Ascending aorta (tissue), 2 donors: ENCODE data around the gene GJA4. TPM values are rescaled to one million over a fixed set of nuclear protein-coding genes. Genes with fewer than 3 reads are reported as not detected.

Experiments
- DNase-seq, 2 donors: peaks; one replicate each; pipeline ENCODE4 v3.0.0-alpha.2; 2019; ENCODE audit warnings: low spot score in 2 of 2
- H3K27ac ChIP-seq, 2 donors: fragments of 200-600 bp; sonication (generic); one replicate each; pipeline ENCODE4 v1.5.1; 2016 to 2017; ENCODE audit warnings: mild to moderate bottlenecking in 1 of 2
- H3K27me3 ChIP-seq: fragments of 200-600 bp; sonication (generic); one replicate; pipeline ENCODE4 v1.5.1; 2017
- H3K36me3 ChIP-seq, 2 donors: fragments of 200-600 bp; sonication (generic); one replicate each; pipeline ENCODE4 v1.5.1; 2016
- H3K4me1 ChIP-seq, 2 donors: fragments of 200-600 bp; sonication (generic); one replicate each; pipeline ENCODE4 v1.5.1; 2016 to 2017; ENCODE audit warnings: mild to moderate bottlenecking in 1 of 2
- H3K4me3 ChIP-seq, 2 donors: fragments of 200-600 bp; sonication (generic); one replicate each; pipeline ENCODE4 v1.5.1; 2016 to 2017; ENCODE audit warnings: mild to moderate bottlenecking in 1 of 2
- H3K9me3 ChIP-seq, 2 donors: fragments of 200-600 bp; sonication (generic); one replicate each; pipeline ENCODE4 v1.5.1; 2016
- intact Hi-C: fragments of 100-400 bp; cut with DNase I; formaldehyde crosslinking; loops from one replicate; pipeline ENCODE4 v1.15.1; 2023
- total RNA-seq: library from RNA; depleted of rRNA; stranded (reverse); fragments of >200 nt; gene quantifications from one replicate; pipeline ENCODE4 v1.1.0, GENCODE V29; 2016
- TF ChIP-seq, protein P1 (sequence below), 3 experiments: fragments of 200-600 bp in 2 of 3; fragments of 450-650 bp in 1 of 3; sonication (generic) in 2 of 3; IDR thresholded peaks; one replicate each; pipeline ENCODE4 v1.5.1; 2016 to 2019; ENCODE audit warnings: antibody characterized with exemption in 3 of 3, mild to moderate bottlenecking in 1 of 3, moderate library complexity in 1 of 3

Gene GJA4
- total RNA-seq, 1 donor from 2014 or later, result 190 TPM

DNA sequence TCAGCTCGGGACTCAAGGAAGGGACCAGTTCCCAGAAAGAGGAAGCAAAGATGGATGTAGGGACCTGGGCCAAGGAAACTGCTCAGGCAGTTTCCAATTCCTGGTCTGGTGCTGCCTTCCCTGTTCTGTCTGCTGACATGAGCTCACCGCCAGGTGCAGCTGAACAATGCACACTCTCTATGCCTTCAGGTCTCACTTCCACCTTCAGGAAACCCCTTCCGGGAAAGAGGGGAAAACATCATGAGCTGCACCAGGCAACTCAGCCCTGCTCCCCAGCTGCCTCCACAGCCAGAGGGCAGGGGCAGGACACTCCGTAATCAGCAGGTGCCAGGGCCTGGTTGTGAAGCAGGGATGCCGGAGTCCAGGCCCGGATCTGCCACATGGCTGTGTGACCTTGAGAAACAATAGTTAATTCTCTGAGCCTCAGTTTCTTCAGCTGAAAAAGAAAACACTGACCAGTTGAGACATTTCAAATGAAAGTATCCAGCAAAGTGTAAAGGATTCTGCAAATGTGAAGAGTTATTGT is 39.0 kb downstream of the GJA4 start:
- Histone ChIP-seq H3K4me1 (peaks cover 13 to 27% of the 10 kb centered on the region in 2 donors), H3K27me3 (no peaks in the 10 kb centered on the region), H3K36me3 (no peaks in the 10 kb centered on the region), H3K9me3 (no peaks in the 10 kb centered on the region), H3K4me3 (no peak overlapping the region), H3K27ac (no peak overlapping the region)
- DNase-seq, result peak in 1 of 2 donors; percentile 22
- TF ChIP-seq, protein P1, sequence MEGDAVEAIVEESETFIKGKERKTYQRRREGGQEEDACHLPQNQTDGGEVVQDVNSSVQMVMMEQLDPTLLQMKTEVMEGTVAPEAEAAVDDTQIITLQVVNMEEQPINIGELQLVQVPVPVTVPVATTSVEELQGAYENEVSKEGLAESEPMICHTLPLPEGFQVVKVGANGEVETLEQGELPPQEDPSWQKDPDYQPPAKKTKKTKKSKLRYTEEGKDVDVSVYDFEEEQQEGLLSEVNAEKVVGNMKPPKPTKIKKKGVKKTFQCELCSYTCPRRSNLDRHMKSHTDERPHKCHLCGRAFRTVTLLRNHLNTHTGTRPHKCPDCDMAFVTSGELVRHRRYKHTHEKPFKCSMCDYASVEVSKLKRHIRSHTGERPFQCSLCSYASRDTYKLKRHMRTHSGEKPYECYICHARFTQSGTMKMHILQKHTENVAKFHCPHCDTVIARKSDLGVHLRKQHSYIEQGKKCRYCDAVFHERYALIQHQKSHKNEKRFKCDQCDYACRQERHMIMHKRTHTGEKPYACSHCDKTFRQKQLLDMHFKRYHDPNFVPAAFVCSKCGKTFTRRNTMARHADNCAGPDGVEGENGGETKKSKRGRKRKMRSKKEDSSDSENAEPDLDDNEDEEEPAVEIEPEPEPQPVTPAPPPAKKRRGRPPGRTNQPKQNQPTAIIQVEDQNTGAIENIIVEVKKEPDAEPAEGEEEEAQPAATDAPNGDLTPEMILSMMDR (IDR thresholded peaks at IDR 0.05), result no peak
- intact Hi-C loops, result no loop called here

DNA sequence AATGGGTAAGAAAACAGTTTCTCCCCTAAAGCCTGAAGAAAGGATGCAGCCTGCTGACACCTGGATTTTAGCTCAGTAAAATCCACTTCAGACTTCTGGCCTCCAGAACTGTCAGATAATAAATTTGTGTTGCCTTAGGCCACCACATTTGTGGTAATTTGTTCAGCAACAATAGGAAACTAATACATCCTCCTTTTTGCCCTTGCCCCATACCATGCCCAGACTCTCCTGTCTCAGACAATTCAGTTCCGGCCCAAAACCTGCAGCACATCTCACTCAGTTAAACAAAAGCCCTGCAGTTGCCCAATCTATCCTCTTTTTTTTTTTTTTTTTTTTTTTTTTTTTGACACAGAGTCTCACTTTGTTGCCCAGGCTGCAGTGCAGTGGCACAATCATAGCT is 40.9 kb downstream of the GJA4 start:
- H3K9me3 ChIP-seq, result no peaks in the 10 kb centered on the region
- H3K27ac ChIP-seq, result no peak overlapping the region
- H3K4me3 ChIP-seq, result no peak overlapping the region
- H3K36me3 ChIP-seq, result no peaks in the 10 kb centered on the region
- no peaks in the 10 kb centered on the region for H3K27me3 ChIP-seq
- no peak for DNase-seq
- peaks cover 16 to 33% of the 10 kb centered on the region in 2 donors for H3K4me1 ChIP-seq
- intact Hi-C loops, result no loop called here
- TF ChIP-seq, protein P1 (IDR thresholded peaks at IDR 0.05), result no peak

DNA sequence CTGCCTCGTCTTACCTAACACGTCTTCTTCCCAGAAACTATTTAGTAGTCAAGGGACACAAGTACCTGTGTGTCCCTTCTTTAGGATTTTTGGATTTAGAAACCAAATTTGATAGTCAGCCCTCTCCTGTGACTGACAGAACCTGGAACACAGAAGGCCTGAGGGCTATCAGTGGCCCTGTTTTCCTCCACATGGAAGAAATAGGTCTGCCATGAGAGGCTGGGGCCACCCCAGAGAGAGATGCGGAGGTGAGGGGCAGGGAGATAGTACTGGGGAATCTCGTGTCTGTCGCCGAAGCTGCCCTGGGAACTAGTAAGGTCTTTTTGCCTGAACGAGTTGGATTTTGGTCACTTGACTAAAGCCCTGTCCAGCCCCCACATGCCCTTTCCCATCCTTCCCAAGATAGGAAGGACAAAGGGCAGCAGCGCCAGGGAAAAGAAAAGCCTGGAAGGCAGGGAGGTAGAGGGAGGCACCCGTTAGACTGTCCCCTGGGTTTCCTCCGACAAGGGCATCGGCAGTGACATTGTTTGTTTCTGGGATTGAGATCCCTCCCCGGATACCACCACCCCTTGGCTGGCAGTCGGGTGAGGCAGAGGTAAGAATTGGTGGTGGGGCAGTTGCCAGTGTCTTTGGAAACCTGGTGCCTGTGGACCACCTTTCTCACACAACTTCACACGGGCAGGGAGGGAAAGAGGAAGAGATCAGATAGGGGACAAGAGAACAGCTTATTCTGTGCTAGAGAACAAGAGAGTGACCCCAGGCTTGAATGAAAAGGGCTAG is 46.9 kb downstream of the GJA4 start:
- no peak overlapping the region for H3K4me3 ChIP-seq
- H3K36me3 ChIP-seq, result no peaks in the 10 kb centered on the region
- peak overlapping the region in 1 of 2 donors; percentile 19 for H3K27ac ChIP-seq
- TF ChIP-seq, protein P1 (IDR thresholded peaks at IDR 0.05), result no peak
- peak in 1 of 2 donors; percentile 35 for DNase-seq
- no peaks in the 10 kb centered on the region for H3K9me3 ChIP-seq
- intact Hi-C loops, result no loop called here
- peaks cover 13 to 20% of the 10 kb centered on the region in 2 donors for H3K4me1 ChIP-seq
- no peaks in the 10 kb centered on the region for H3K27me3 ChIP-seq

GRCh38 chr1:34840426-34840825 is 47.6 kb downstream of the GJA4 start:
- DNase-seq, result peak in 1 of 2 donors; percentile 35
- no peak overlapping the region for H3K27ac ChIP-seq
- H3K4me1 ChIP-seq, result peaks cover 13 to 17% of the 10 kb centered on the region in 2 donors
- H3K27me3 ChIP-seq, result no peaks in the 10 kb centered on the region
- H3K9me3 ChIP-seq, result no peaks in the 10 kb centered on the region
- TF ChIP-seq, protein P1 (IDR thresholded peaks at IDR 0.05), result no peak
- no peaks in the 10 kb centered on the region for H3K36me3 ChIP-seq
- H3K4me3 ChIP-seq, result no peak overlapping the region
- intact Hi-C loops, result no loop called here

DNA sequence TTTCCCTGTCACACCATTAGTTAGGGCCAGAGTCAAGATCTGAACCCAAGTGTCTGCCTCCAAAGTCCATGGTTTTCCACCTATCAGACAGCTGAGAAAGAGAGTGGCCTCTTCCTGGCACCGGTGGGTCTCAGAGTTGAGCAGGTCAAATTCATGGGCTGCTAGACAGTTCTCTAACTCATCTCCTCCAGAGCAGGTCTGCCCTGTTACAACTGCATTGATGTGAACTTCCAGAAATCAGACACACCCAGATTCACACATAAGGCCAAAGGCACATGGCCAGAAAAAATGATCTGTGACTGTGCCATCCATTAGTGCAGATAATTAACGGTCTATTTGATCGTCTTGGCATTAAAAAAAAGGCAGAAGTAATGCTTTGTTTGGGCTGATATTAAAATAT is 49.3 kb downstream of the GJA4 start:
- TF ChIP-seq, protein P1 (IDR thresholded peaks at IDR 0.05), result no peak
- Histone ChIP-seq H3K36me3 (no peaks in the 10 kb centered on the region), H3K4me1 (peaks cover 0 to 5% of the 10 kb centered on the region in 2 donors), H3K9me3 (no peaks in the 10 kb centered on the region), H3K4me3 (no peak overlapping the region), H3K27me3 (no peaks in the 10 kb centered on the region), H3K27ac (no peak overlapping the region)
- no peak for DNase-seq
- intact Hi-C loops, result no loop called here
